Measurements from ENCODE around the gene SHBG. TPM values are rescaled to one million over a fixed set of nuclear protein-coding genes. Genes with fewer than 3 reads are reported as not detected.
"Not testable (repeated sequence)": the region's sequence is repeated elsewhere in the genome, so short reads cannot be mapped to it uniquely, and the experiment has no call there.

Gene SHBG
- total RNA-seq, 1 donor = 0.36 TPM

GRCh38 chr17:7634384-7634783, 4.4 kb downstream of the SHBG start:
- DNase-seq (ENCODE audit: low read depth) = peak; percentile 45
- H3K4me3 ChIP-seq (ENCODE audit: low read depth, low read length) = no peak overlapping the region
- peak; percentile 68 for TF ChIP-seq CTCF (IDR thresholded peaks at IDR 0.05; ENCODE audit: insufficient read depth, low read length)

- no peak for TF ChIP-seq CTCF (IDR thresholded peaks at IDR 0.05; ENCODE audit: insufficient read depth, low read length)
- no peak for DNase-seq (ENCODE audit: low read depth)
- no peak overlapping the region for H3K4me3 ChIP-seq (ENCODE audit: low read depth, low read length)
These were observed 6.2 kb downstream of the SHBG start for GRCh38 chr17:7636163-7636562.

GRCh38 chr17:7640783-7641182, 10.8 kb downstream of the SHBG start:
- no peak overlapping the region for H3K4me3 ChIP-seq (ENCODE audit: low read depth, low read length)
- DNase-seq (ENCODE audit: low read depth) = no peak
- no peak for TF ChIP-seq CTCF (IDR thresholded peaks at IDR 0.05; ENCODE audit: insufficient read depth, low read length)

GRCh38 chr17:7641635-7642034, 11.7 kb downstream of the SHBG start:
- not testable (repeated sequence) for DNase-seq (ENCODE audit: low read depth); H3K4me3 ChIP-seq (ENCODE audit: low read depth, low read length)

GRCh38 chr17:7644775-7645174, 14.8 kb downstream of the SHBG start:
- H3K4me3 ChIP-seq (ENCODE audit: low read depth, low read length) = no peak overlapping the region
- no peak for TF ChIP-seq CTCF (IDR thresholded peaks at IDR 0.05; ENCODE audit: insufficient read depth, low read length)
- no peak for DNase-seq (ENCODE audit: low read depth)

- no peak for DNase-seq (ENCODE audit: low read depth)
- no peak overlapping the region for H3K4me3 ChIP-seq (ENCODE audit: low read depth, low read length)
- TF ChIP-seq CTCF (IDR thresholded peaks at IDR 0.05; ENCODE audit: insufficient read depth, low read length) = no peak
These were observed 16.5 kb downstream of the SHBG start for GRCh38 chr17:7646457-7646856.

GRCh38 chr17:7647018-7647417, 17.1 kb downstream of the SHBG start:
- TF ChIP-seq CTCF (IDR thresholded peaks at IDR 0.05; ENCODE audit: insufficient read depth, low read length) = no peak
- no peak overlapping the region for H3K4me3 ChIP-seq (ENCODE audit: low read depth, low read length)
- DNase-seq (ENCODE audit: low read depth) = no peak
